HepG2 (cell line): ENCODE measurements around the gene DYNLL2.

Experiments
- JUN ChIP-seq: sonication (generic); formaldehyde crosslinking; IDR thresholded peaks from 2 replicates; pipeline ENCODE4 v1.4.0; 2020; ENCODE audit warnings: mild to moderate bottlenecking, missing genetic modification reagents
- MAX ChIP-seq: IDR thresholded peaks from 2 replicates; pipeline ENCODE4 v1.6.1; 2012; ENCODE audit warnings: inconsistent platforms
- TCF7 ChIP-seq: sonication (generic); IDR thresholded peaks from 2 replicates; pipeline ENCODE4 v1.6.1; 2016; ENCODE audit warnings: antibody characterized with exemption, low read depth
- YEATS4 ChIP-seq: sonication (generic); formaldehyde crosslinking; IDR thresholded peaks from 2 replicates; pipeline ENCODE4 v1.4.0; 2020; ENCODE audit warnings: missing genetic modification reagents, borderline replicate concordance
- ZBTB33 ChIP-seq: sonication (generic); formaldehyde crosslinking; IDR thresholded peaks from 2 replicates; pipeline ENCODE4 v1.4.0; 2020; ENCODE audit warnings: missing genetic modification reagents
- ZKSCAN1 ChIP-seq: fragments of 150-350 bp; IDR thresholded peaks from 2 replicates; pipeline ENCODE4 v1.6.1; 2014; ENCODE audit warnings: low read length
- TF ChIP-seq, protein P1 (sequence below), 2 experiments: IDR thresholded peaks; 2 replicates each; pipeline ENCODE4 v1.6.1; 2011 to 2012; ENCODE audit warnings: low read length in 2 of 2, borderline replicate concordance in 1 of 2, low read depth in 1 of 2, mild to moderate bottlenecking in 1 of 2, moderate library complexity in 1 of 2
- TF ChIP-seq, protein P2 (sequence below): sonication (generic); formaldehyde crosslinking; IDR thresholded peaks from 2 replicates; pipeline ENCODE4 v1.5.0; 2020; ENCODE audit warnings: mild to moderate bottlenecking, missing genetic modification reagents, moderate library complexity

DNA sequence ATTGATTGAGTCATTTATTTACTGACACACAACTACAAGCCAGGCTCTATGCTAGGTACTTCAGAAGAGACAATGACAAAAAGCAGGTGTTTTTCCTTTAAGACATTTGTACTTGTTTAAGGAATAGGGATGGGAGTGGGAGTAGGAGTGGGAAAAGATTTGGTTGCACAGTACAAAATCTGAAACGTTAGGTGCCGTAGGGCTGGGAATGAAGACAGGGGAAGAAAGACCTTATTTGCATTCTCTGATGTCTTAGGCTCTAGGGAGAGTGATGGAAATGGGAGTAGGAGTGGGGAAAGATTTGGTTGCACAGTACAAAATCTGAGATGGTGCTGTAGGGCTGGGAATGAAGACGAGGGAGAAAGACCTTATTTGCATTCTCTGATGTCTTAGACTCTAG lies 36.3 kb downstream of the DYNLL2 start:
- TF ChIP-seq, protein P1, sequence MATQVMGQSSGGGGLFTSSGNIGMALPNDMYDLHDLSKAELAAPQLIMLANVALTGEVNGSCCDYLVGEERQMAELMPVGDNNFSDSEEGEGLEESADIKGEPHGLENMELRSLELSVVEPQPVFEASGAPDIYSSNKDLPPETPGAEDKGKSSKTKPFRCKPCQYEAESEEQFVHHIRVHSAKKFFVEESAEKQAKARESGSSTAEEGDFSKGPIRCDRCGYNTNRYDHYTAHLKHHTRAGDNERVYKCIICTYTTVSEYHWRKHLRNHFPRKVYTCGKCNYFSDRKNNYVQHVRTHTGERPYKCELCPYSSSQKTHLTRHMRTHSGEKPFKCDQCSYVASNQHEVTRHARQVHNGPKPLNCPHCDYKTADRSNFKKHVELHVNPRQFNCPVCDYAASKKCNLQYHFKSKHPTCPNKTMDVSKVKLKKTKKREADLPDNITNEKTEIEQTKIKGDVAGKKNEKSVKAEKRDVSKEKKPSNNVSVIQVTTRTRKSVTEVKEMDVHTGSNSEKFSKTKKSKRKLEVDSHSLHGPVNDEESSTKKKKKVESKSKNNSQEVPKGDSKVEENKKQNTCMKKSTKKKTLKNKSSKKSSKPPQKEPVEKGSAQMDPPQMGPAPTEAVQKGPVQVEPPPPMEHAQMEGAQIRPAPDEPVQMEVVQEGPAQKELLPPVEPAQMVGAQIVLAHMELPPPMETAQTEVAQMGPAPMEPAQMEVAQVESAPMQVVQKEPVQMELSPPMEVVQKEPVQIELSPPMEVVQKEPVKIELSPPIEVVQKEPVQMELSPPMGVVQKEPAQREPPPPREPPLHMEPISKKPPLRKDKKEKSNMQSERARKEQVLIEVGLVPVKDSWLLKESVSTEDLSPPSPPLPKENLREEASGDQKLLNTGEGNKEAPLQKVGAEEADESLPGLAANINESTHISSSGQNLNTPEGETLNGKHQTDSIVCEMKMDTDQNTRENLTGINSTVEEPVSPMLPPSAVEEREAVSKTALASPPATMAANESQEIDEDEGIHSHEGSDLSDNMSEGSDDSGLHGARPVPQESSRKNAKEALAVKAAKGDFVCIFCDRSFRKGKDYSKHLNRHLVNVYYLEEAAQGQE (IDR thresholded peaks at IDR 0.05; ENCODE audit: borderline replicate concordance in 1 of 2, low read depth in 1 of 2, low read length in 2 of 2), result no peak
- TF ChIP-seq JUN (CRISPR knock-in tag) (no peak), TCF7 (no peak), ZKSCAN1 (no peak), MAX (no peak), ZBTB33 (CRISPR knock-in tag) (no peak), YEATS4 (no peak)
- TF ChIP-seq, protein P2, sequence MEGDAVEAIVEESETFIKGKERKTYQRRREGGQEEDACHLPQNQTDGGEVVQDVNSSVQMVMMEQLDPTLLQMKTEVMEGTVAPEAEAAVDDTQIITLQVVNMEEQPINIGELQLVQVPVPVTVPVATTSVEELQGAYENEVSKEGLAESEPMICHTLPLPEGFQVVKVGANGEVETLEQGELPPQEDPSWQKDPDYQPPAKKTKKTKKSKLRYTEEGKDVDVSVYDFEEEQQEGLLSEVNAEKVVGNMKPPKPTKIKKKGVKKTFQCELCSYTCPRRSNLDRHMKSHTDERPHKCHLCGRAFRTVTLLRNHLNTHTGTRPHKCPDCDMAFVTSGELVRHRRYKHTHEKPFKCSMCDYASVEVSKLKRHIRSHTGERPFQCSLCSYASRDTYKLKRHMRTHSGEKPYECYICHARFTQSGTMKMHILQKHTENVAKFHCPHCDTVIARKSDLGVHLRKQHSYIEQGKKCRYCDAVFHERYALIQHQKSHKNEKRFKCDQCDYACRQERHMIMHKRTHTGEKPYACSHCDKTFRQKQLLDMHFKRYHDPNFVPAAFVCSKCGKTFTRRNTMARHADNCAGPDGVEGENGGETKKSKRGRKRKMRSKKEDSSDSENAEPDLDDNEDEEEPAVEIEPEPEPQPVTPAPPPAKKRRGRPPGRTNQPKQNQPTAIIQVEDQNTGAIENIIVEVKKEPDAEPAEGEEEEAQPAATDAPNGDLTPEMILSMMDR, result no peak
